ENCODE results near the gene IL31RA.

The IL31RA gene

DNA sequence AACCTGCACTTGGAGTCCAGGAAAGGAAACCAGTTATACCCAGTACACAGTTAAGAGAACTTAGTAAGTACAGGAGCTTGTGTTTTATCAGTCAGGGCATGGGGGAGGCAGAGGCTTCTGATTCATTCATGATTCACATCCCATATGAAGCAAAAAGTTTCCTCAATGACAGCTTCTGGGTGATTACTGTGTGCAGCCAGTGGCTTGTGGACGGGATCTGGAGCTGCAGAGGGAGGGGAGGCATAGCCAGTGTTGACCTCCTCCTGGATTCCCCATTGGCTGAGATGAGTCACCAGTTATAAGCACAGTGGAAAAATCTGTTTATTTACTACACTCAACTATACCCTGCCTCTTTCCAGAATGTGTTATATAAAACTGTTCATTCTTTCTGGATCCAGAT lies 17.7 kb downstream of the IL31RA start:
- Histone ChIP-seq H3K9me2 (replicated peaks; ENCODE audit: insufficient read depth, low read length) (no peaks in the 10 kb centered on the region), H3K36me3 (replicated peaks; ENCODE audit: insufficient read depth, low read length) (no peaks in the 10 kb centered on the region), H3K79me2 (ENCODE audit: low read length) (no peaks in the 10 kb centered on the region), H2AFZ (ENCODE audit: low read length) (no peak overlapping the region), H3K27me3 (replicated peaks; ENCODE audit: insufficient read depth, low read length) (no peaks in the 10 kb centered on the region), H3K9me3 (replicated peaks; ENCODE audit: insufficient read depth, low read length) (no peaks in the 10 kb centered on the region), H3K4me3 (ENCODE audit: low read length) (no peak overlapping the region), H3K27ac (ENCODE audit: low read length) (no peak overlapping the region), H3K4me2 (ENCODE audit: low read depth, low read length) (no peak overlapping the region), H3K4me1 (ENCODE audit: low read length) (no peaks in the 10 kb centered on the region), H3F3A (ENCODE audit: insufficient read depth, low read length) (no peaks in the 10 kb centered on the region), H3K9ac (ENCODE audit: low read length) (no peak overlapping the region), H4K20me1 (ENCODE audit: insufficient read depth, low read length) (no peaks in the 10 kb centered on the region)
- TF ChIP-seq EZH2phosphoT487 (IDR thresholded peaks at IDR 0.05; ENCODE audit: low read length) (no peak), EZH2 (optimal IDR thresholded peaks at IDR 0.05; ENCODE audit: low read depth, low read length) (no peak)
- TF ChIP-seq, protein P1, sequence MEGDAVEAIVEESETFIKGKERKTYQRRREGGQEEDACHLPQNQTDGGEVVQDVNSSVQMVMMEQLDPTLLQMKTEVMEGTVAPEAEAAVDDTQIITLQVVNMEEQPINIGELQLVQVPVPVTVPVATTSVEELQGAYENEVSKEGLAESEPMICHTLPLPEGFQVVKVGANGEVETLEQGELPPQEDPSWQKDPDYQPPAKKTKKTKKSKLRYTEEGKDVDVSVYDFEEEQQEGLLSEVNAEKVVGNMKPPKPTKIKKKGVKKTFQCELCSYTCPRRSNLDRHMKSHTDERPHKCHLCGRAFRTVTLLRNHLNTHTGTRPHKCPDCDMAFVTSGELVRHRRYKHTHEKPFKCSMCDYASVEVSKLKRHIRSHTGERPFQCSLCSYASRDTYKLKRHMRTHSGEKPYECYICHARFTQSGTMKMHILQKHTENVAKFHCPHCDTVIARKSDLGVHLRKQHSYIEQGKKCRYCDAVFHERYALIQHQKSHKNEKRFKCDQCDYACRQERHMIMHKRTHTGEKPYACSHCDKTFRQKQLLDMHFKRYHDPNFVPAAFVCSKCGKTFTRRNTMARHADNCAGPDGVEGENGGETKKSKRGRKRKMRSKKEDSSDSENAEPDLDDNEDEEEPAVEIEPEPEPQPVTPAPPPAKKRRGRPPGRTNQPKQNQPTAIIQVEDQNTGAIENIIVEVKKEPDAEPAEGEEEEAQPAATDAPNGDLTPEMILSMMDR (IDR thresholded peaks at IDR 0.05; ENCODE audit: low read length), result no peak
- DNase-seq, result no peak

DNA sequence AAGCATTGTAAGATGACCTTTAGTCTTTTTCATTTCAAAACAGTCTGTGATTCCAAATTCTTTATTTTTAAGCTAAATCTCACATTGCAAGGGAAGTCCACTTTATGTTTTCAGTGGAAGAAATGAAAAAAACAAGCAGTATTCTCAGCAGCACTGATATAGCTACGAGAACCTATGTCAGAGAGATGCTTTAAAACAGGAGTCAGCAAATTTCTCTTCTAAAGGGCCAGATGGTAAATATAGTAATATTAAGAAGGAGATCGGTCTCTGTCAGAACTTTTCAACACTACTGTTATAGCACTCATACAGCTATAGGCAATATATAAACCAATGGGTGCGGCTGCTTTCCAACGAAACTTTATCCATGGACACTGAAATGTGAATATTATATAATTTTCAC lies 18.7 kb downstream of the IL31RA start:
- no peak for DNase-seq
- Histone ChIP-seq H3K4me2 (ENCODE audit: low read depth, low read length) (no peak overlapping the region), H4K20me1 (ENCODE audit: insufficient read depth, low read length) (no peaks in the 10 kb centered on the region), H3K27ac (ENCODE audit: low read length) (no peak overlapping the region), H2AFZ (ENCODE audit: low read length) (no peak overlapping the region), H3K4me1 (ENCODE audit: low read length) (no peaks in the 10 kb centered on the region), H3K9me2 (replicated peaks; ENCODE audit: insufficient read depth, low read length) (no peaks in the 10 kb centered on the region), H3F3A (ENCODE audit: insufficient read depth, low read length) (no peaks in the 10 kb centered on the region), H3K9me3 (replicated peaks; ENCODE audit: insufficient read depth, low read length) (no peaks in the 10 kb centered on the region), H3K4me3 (ENCODE audit: low read length) (no peak overlapping the region), H3K79me2 (ENCODE audit: low read length) (no peaks in the 10 kb centered on the region), H3K9ac (ENCODE audit: low read length) (no peak overlapping the region), H3K36me3 (replicated peaks; ENCODE audit: insufficient read depth, low read length) (no peaks in the 10 kb centered on the region), H3K27me3 (replicated peaks; ENCODE audit: insufficient read depth, low read length) (no peaks in the 10 kb centered on the region)
- no peak for TF ChIP-seq EZH2phosphoT487 (IDR thresholded peaks at IDR 0.05; ENCODE audit: low read length)
- TF ChIP-seq, protein P1 (IDR thresholded peaks at IDR 0.05; ENCODE audit: low read length), result no peak
- no peak for TF ChIP-seq EZH2 (optimal IDR thresholded peaks at IDR 0.05; ENCODE audit: low read depth, low read length)

DNA sequence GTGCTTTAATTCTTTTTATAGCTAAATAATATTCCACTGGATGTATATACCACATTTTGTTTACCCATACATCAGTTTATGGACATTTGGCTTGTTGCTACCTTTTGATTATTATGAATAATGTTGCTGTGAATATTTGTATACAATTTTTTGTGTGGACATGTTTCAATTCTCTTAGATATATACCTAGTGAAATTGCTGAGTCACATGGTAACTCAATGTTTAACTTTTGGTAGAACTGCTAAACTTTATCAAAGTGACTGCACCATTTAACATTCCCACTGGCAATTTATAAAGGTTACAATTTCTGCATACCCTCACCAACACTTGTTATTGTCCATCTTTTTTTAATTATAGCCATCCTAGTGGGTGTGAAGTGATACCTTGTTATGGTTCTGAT lies 22.1 kb downstream of the IL31RA start:
- Histone ChIP-seq H4K20me1 (ENCODE audit: insufficient read depth, low read length) (no peaks in the 10 kb centered on the region), H3K9me2 (replicated peaks; ENCODE audit: insufficient read depth, low read length) (no peaks in the 10 kb centered on the region), H3K4me2 (ENCODE audit: low read depth, low read length) (no peak overlapping the region), H3K4me1 (ENCODE audit: low read length) (no peaks in the 10 kb centered on the region), H3K4me3 (ENCODE audit: low read length) (no peak overlapping the region), H2AFZ (ENCODE audit: low read length) (no peak overlapping the region), H3K27ac (ENCODE audit: low read length) (no peak overlapping the region), H3K79me2 (ENCODE audit: low read length) (no peaks in the 10 kb centered on the region), H3K9me3 (replicated peaks; ENCODE audit: insufficient read depth, low read length) (no peaks in the 10 kb centered on the region), H3K36me3 (replicated peaks; ENCODE audit: insufficient read depth, low read length) (no peaks in the 10 kb centered on the region), H3K9ac (ENCODE audit: low read length) (no peak overlapping the region), H3K27me3 (replicated peaks; ENCODE audit: insufficient read depth, low read length) (no peaks in the 10 kb centered on the region), H3F3A (ENCODE audit: insufficient read depth, low read length) (no peaks in the 10 kb centered on the region)
- TF ChIP-seq, protein P1 (IDR thresholded peaks at IDR 0.05; ENCODE audit: low read length), result no peak
- DNase-seq, result no peak

All from MM.1S (cell line).